Breast epithelium (tissue), 3 donors: ENCODE data around the gene PCP4.

Experiments
- CTCF ChIP-seq, 3 donors: fragments of 450-650 bp; IDR thresholded peaks; one replicate each; pipeline ENCODE4 v1.5.1; 2016 to 2017; ENCODE audit warnings: antibody characterized with exemption in 3 of 3, mild to moderate bottlenecking in 3 of 3, moderate library complexity in 3 of 3
- POLR2A ChIP-seq: fragments of 450-650 bp; IDR thresholded peaks from one replicate; pipeline ENCODE4 v1.6.1; 2016; ENCODE audit warnings: antibody characterized with exemption, mild to moderate bottlenecking, moderate library complexity
- POLR2AphosphoS5 ChIP-seq, 3 donors: sonication (generic); formaldehyde crosslinking; IDR thresholded peaks; one replicate each; pipeline ENCODE4 v1.6.1; 2017; ENCODE audit warnings: antibody characterized with exemption in 3 of 3

GRCh38 chr21:39902986-39903385 lies 35.7 kb downstream of the PCP4 start:
- TF ChIP-seq CTCF (IDR thresholded peaks at IDR 0.05): no peak
- no peak for TF ChIP-seq POLR2AphosphoS5 (IDR thresholded peaks at IDR 0.05)
- TF ChIP-seq POLR2A: no peak
